Dermis blood vessel endothelial cell (primary cell): Measurements from ENCODE around the gene ANO4. TPM values are rescaled to one million over a fixed set of nuclear protein-coding genes. Genes with fewer than 3 reads are reported as not detected.
"Not testable (repeated sequence)": the region's sequence is repeated elsewhere in the genome, so short reads cannot be mapped to it uniquely, and the experiment has no call there.

Experiments
- DNase-seq: peaks from one replicate; pipeline ENCODE4 v3.0.0; 2010
- total RNA-seq: library from RNA; depleted of rRNA; stranded (reverse); fragments of >200 nt; gene quantifications from 2 replicates; pipeline ENCODE4 v1.2.3, GENCODE V29; 2014

The ANO4 gene
- total RNA-seq, 1 donor from 2014 or later: 0.85 TPM

- DNase-seq: no peak
These were observed 313.6 kb downstream of the ANO4 start for GRCh38 chr12:101108130-101108529.

- no peak for DNase-seq
These were observed 316.3 kb downstream of the ANO4 start for GRCh38 chr12:101110866-101111265.

GRCh38 chr12:101111441-101111840, 316.9 kb downstream of the ANO4 start:
- DNase-seq: no peak

GRCh38 chr12:101115326-101115725, 320.8 kb downstream of the ANO4 start:
- DNase-seq: no peak

- no peak for DNase-seq
These were observed 322.3 kb downstream of the ANO4 start for GRCh38 chr12:101116911-101117310.

- no peak for DNase-seq
These were observed 323.3 kb downstream of the ANO4 start for GRCh38 chr12:101117842-101118241.

GRCh38 chr12:101127521-101128219, 333.1 kb downstream of the ANO4 start:
- DNase-seq: no peak

GRCh38 chr12:101145777-101146431, 351.3 kb downstream of the ANO4 start:
- not testable (repeated sequence) for DNase-seq

GRCh38 chr12:101165319-101165718, 370.7 kb downstream of the ANO4 start:
- no peak for DNase-seq

- peak; percentile 8 for DNase-seq
These were observed 372.3 kb downstream of the ANO4 start for GRCh38 chr12:101166866-101167265.

GRCh38 chr12:101168001-101168400, 373.4 kb downstream of the ANO4 start:
- DNase-seq: no peak

GRCh38 chr12:101172316-101172715, 377.7 kb downstream of the ANO4 start:
- DNase-seq: no peak

- DNase-seq: no peak
These were observed 378.7 kb downstream of the ANO4 start for GRCh38 chr12:101173197-101173749.

GRCh38 chr12:101174541-101174940, 380.0 kb downstream of the ANO4 start:
- DNase-seq: no peak

Other genes with a start within 250 kb of the ANO4 start
- 19.9 and 27.7 TPM in 2 replicates for gene GAS2L3, start 221.1 kb upstream of the ANO4 start, total RNA-seq